ENCODE measurements around the gene RPL27A.

- TF ChIP-seq TAF1 (IDR thresholded peaks at IDR 0.05; ENCODE audit: low read depth, low read length) (no peak), POLR2A (IDR thresholded peaks at IDR 0.05; ENCODE audit: low read depth, low read length) (no peak)
These were observed 35.5 kb downstream of the RPL27A start for GRCh38 chr11:8717876-8718753.
